ENCODE data around the gene SHC2. TPM values are rescaled to one million over a fixed set of nuclear protein-coding genes. Genes with fewer than 3 reads are reported as not detected.

Gene SHC2
- total RNA-seq, 2 experiments from 2014 or later: not detected

- H3K27ac Mint-ChIP-seq: no peak overlapping the region
- peaks cover 6% of the 10 kb centered on the region for H3K27me3 Mint-ChIP-seq
- H3K36me3 Mint-ChIP-seq (ENCODE audit: low read depth): no peaks in the 10 kb centered on the region
- no peak overlapping the region for H3K4me3 Mint-ChIP-seq
- ChIA-PET CTCF (no interaction called here), POLR2A (no interaction called here)
- DNase-seq: no peak
- no peaks in the 10 kb centered on the region for H3K9me3 Mint-ChIP-seq
- H3K4me1 Mint-ChIP-seq: peaks cover 5% of the 10 kb centered on the region
Observed at GRCh38 chr19:406135-406781, 54.6 kb downstream of the SHC2 start.

DNA sequence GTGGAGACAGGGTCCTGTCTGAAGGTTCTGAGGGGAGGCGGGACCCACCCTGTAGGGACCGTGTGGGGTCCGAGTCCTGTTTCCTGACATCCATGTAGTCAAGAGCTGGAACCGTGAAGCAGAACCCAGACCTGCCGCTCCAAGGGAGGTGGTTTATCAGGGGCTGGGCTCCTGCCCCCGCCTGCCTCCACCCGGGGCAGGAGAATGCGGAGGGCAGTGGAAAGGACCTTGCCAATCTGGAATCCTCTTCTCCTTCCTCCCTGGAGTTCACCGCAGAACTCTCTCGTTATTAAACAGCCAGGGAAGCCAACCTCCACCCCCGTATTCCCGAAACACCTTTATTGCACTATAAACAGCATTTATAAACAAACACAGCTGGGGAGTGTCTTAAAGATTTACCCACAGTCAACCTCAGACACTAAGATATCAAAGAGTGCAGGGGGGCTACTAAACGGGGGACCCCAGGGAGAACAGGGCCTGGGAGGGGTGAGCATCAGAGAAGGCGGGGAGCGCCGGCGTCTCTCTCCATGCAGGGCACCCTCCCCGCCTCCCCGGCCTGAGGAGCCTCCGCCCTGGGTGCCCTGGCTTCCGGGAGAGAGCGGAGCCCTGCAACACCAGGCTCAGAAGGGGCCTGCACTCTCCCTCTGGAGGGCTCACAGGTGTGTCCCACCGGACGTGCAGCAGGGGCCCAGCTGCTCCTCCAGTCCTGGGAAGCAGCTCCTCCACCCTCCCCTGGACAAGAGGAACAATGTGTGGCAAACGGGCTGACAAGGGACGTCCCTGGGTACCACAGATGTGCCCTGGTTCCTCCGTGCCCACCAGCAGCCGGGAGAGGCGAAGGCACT lies 55.5 kb downstream of the SHC2 start:
- CTCF ChIA-PET: no interaction called here
- no peak for DNase-seq
- Mint-ChIP-seq H3K4me1 (peaks cover 5% of the 10 kb centered on the region), H3K4me3 (no peak overlapping the region), H3K27me3 (peaks cover 6% of the 10 kb centered on the region), H3K9me3 (no peaks in the 10 kb centered on the region), H3K27ac (no peak overlapping the region), H3K36me3 (ENCODE audit: low read depth) (no peaks in the 10 kb centered on the region)
- POLR2A ChIA-PET: no interaction called here

- no peak for DNase-seq
- Mint-ChIP-seq H3K27ac (no peak overlapping the region), H3K4me3 (no peak overlapping the region), H3K27me3 (no peaks in the 10 kb centered on the region), H3K4me1 (no peaks in the 10 kb centered on the region), H3K36me3 (ENCODE audit: low read depth) (no peaks in the 10 kb centered on the region), H3K9me3 (no peaks in the 10 kb centered on the region)
- ChIA-PET CTCF (no interaction called here), POLR2A (no interaction called here)
Observed at GRCh38 chr19:403221-404027, 57.4 kb downstream of the SHC2 start.

GRCh38 chr19:402786-403185 lies 58.0 kb downstream of the SHC2 start:
- Mint-ChIP-seq H3K9me3 (no peaks in the 10 kb centered on the region), H3K4me3 (no peak overlapping the region), H3K27me3 (no peaks in the 10 kb centered on the region), H3K36me3 (ENCODE audit: low read depth) (no peaks in the 10 kb centered on the region), H3K27ac (no peak overlapping the region), H3K4me1 (no peaks in the 10 kb centered on the region)
- no peak for DNase-seq
- CTCF ChIA-PET: no interaction called here
- POLR2A ChIA-PET: no interaction called here

GRCh38 chr19:401866-402511 lies 58.8 kb downstream of the SHC2 start:
- ChIA-PET POLR2A (no interaction called here), CTCF (no interaction called here)
- DNase-seq: no peak
- H3K27me3 Mint-ChIP-seq: no peaks in the 10 kb centered on the region
- H3K9me3 Mint-ChIP-seq: peaks cover 4% of the 10 kb centered on the region
- no peak overlapping the region for H3K4me3 Mint-ChIP-seq
- H3K4me1 Mint-ChIP-seq: no peaks in the 10 kb centered on the region
- no peaks in the 10 kb centered on the region for H3K36me3 Mint-ChIP-seq (ENCODE audit: low read depth)
- H3K27ac Mint-ChIP-seq: no peak overlapping the region

DNA sequence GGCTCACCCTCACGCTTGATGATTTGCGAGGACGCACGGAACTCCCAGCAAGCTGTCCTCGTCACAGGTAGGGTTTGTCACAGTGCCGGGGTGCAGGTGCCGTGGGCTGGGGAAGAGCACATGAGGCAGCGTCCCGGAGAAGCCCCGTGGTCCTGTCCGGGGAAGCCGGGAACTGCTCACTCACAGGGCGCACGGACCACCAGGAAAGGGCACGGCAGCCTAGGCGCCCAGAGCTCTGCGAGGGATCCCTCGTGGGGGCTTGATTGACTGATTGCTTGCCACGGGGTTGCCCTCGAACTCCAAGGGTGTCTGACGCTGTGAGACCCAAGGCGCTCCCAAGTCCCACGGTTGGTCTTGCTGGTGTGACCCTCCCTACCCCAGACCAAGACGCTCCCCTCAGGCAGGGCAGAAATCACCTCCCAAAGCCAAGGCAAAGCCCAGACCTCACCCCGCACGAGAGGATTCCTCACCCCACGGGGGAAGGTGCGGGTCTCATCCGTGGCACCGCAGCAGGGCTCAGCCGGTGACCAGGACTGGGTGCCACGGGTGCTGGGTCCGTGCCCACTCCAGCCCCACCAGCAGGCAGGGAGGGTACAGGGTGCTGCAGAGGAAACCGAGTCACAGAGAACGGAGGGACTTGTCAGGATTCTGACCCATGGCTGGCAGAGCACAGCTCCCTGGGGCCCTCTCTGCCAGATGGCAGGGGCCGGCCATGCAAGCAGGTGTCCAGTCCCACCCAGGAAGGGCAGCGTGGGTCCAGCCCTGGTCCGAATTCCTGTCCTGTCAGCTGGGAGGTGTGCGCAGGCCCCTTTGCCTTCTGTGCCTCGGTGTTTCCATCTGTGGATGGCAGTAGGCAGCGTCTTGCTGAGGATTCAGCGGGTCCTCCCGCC lies 59.6 kb downstream of the SHC2 start:
- Mint-ChIP-seq H3K27me3 (no peaks in the 10 kb centered on the region), H3K4me1 (no peaks in the 10 kb centered on the region), H3K4me3 (no peak overlapping the region), H3K36me3 (ENCODE audit: low read depth) (no peaks in the 10 kb centered on the region), H3K27ac (no peak overlapping the region), H3K9me3 (peaks cover 6% of the 10 kb centered on the region)
- DNase-seq: no peak
- ChIA-PET CTCF (no interaction called here), POLR2A (no interaction called here)

GRCh38 chr19:399370-399769 lies 61.5 kb downstream of the SHC2 start:
- Mint-ChIP-seq H3K4me3 (no peak overlapping the region), H3K36me3 (ENCODE audit: low read depth) (peaks cover 5% of the 10 kb centered on the region)

GRCh38 chr19:398719-399118 lies 62.1 kb downstream of the SHC2 start:
- H3K27me3 Mint-ChIP-seq: no peaks in the 10 kb centered on the region
- H3K36me3 Mint-ChIP-seq (ENCODE audit: low read depth): peaks cover 5% of the 10 kb centered on the region
- no peaks in the 10 kb centered on the region for H3K4me1 Mint-ChIP-seq
- no peak overlapping the region for H3K27ac Mint-ChIP-seq
- POLR2A ChIA-PET: no interaction called here
- H3K9me3 Mint-ChIP-seq: peaks cover 12% of the 10 kb centered on the region
- CTCF ChIA-PET: interaction anchor here (1.1 kb wide), 1 partner anchor 14 kb away, joined by 3 read pairs; no protein-coding TSS in a partner anchor
- no peak for DNase-seq
- no peak overlapping the region for H3K4me3 Mint-ChIP-seq

More at GRCh38 chr19:399370-399769, 61.5 kb downstream of the SHC2 start:
- H3K4me1 Mint-ChIP-seq: no peaks in the 10 kb centered on the region
- no peak overlapping the region for H3K27ac Mint-ChIP-seq
- peaks cover 12% of the 10 kb centered on the region for H3K9me3 Mint-ChIP-seq
- ChIA-PET CTCF (interaction anchor here (1.1 kb wide), 1 partner anchor 15 kb away, joined by 3 read pairs; no protein-coding TSS in a partner anchor), POLR2A (no interaction called here)
- no peaks in the 10 kb centered on the region for H3K27me3 Mint-ChIP-seq
- no peak for DNase-seq

- Mint-ChIP-seq H3K9me3 (peaks cover 15% of the 10 kb centered on the region), H3K27me3 (no peaks in the 10 kb centered on the region), H3K4me3 (no peak overlapping the region), H3K27ac (no peak overlapping the region), H3K36me3 (ENCODE audit: low read depth) (peaks cover 7% of the 10 kb centered on the region), H3K4me1 (peaks cover 2% of the 10 kb centered on the region)
- CTCF ChIA-PET: no interaction called here
- POLR2A ChIA-PET: no interaction called here
- DNase-seq: no peak
Observed at GRCh38 chr19:397941-398706, 62.7 kb downstream of the SHC2 start.

- H3K9me3 Mint-ChIP-seq: peaks cover 20% of the 10 kb centered on the region
- CTCF ChIA-PET: interaction anchor here (1.2 kb wide), 1 partner anchor 114 kb away, joined by 3 read pairs; no protein-coding TSS in a partner anchor
- H3K27me3 Mint-ChIP-seq: no peaks in the 10 kb centered on the region
- no peak overlapping the region for H3K27ac Mint-ChIP-seq
- H3K36me3 Mint-ChIP-seq (ENCODE audit: low read depth): peaks cover 10% of the 10 kb centered on the region
- no peak overlapping the region for H3K4me3 Mint-ChIP-seq
- no peak for DNase-seq
- POLR2A ChIA-PET: no interaction called here
- H3K4me1 Mint-ChIP-seq: peaks cover 2% of the 10 kb centered on the region
Observed at GRCh38 chr19:397321-397720, 63.5 kb downstream of the SHC2 start.

GRCh38 chr19:395467-395866 lies 65.4 kb downstream of the SHC2 start:
- H3K27me3 Mint-ChIP-seq: no peaks in the 10 kb centered on the region
- no peak overlapping the region for H3K4me3 Mint-ChIP-seq
- H3K4me1 Mint-ChIP-seq: peaks cover 2% of the 10 kb centered on the region
- H3K36me3 Mint-ChIP-seq (ENCODE audit: low read depth): peaks cover 10% of the 10 kb centered on the region
- ChIA-PET CTCF (no interaction called here), POLR2A (no interaction called here)
- DNase-seq: no peak
- H3K27ac Mint-ChIP-seq: peak overlapping the region; percentile 57
- peaks cover 24% of the 10 kb centered on the region for H3K9me3 Mint-ChIP-seq
